ENCODE data around the gene ZNHIT1.

ZNHIT1 gene

GRCh38 chr7:101217388-101218235, at the start of gene ZNHIT1, which contains the start of gene PLOD3:
ZNHIT1 (plus strand) TSS chr7:101218165; CDS start chr7:101218196, 31 bp downstream.
PLOD3 (minus strand) TSS chr7:101217581; CDS start chr7:101217274, 307 bp downstream.
- peak; percentile 92 for DNase-seq

GRCh38 chr7:101168412-101169049, 49.4 kb upstream of the ZNHIT1 start:
- DNase-seq, result no peak

- DNase-seq, result no peak
Measured at GRCh38 chr7:101169110-101169837, 48.7 kb upstream of the ZNHIT1 start.

- DNase-seq, result peak; percentile 79
Measured at GRCh38 chr7:101169838-101170551, 48.0 kb upstream of the ZNHIT1 start.

- DNase-seq, result no peak
Measured at GRCh38 chr7:101170617-101171441, 47.1 kb upstream of the ZNHIT1 start.

- no peak for DNase-seq
Measured at GRCh38 chr7:101171442-101171837, 46.5 kb upstream of the ZNHIT1 start.

- no peak for DNase-seq
Measured at GRCh38 chr7:101172005-101172853, 45.7 kb upstream of the ZNHIT1 start.

- DNase-seq, result no peak
Measured at GRCh38 chr7:101172854-101173751, 44.9 kb upstream of the ZNHIT1 start.

- DNase-seq, result peak; percentile 58
Measured at GRCh38 chr7:101173752-101174244, 44.2 kb upstream of the ZNHIT1 start.

GRCh38 chr7:101174322-101174854, 43.6 kb upstream of the ZNHIT1 start:
- DNase-seq, result no peak

GRCh38 chr7:101175664-101176063, 42.3 kb upstream of the ZNHIT1 start:
- DNase-seq, result no peak

GRCh38 chr7:101177644-101178043, 40.3 kb upstream of the ZNHIT1 start:
- no peak for DNase-seq

GRCh38 chr7:101179117-101179516, 38.8 kb upstream of the ZNHIT1 start:
- no peak for DNase-seq

- no peak for DNase-seq
Measured at GRCh38 chr7:101179713-101180112, 38.3 kb upstream of the ZNHIT1 start.

GRCh38 chr7:101180130-101180755, 37.7 kb upstream of the ZNHIT1 start, which contains the start of gene NAT16:
NAT16 (minus strand) TSS chr7:101180293; CDS start chr7:101174807, 5,486 bp downstream.
- DNase-seq, result no peak

GRCh38 chr7:101185258-101185839, 32.6 kb upstream of the ZNHIT1 start:
- DNase-seq, result no peak

GRCh38 chr7:101186194-101186593, 31.8 kb upstream of the ZNHIT1 start:
- no peak for DNase-seq

- DNase-seq, result no peak
Measured at GRCh38 chr7:101186844-101187428, 31.0 kb upstream of the ZNHIT1 start.
